Progenitor cell of endocrine pancreas (in vitro differentiated cells): ENCODE results near the gene RSPH9. TPM values are rescaled to one million over a fixed set of nuclear protein-coding genes. Genes with fewer than 3 reads are reported as not detected.

Source experiments
- DNase-seq: peaks from one replicate; pipeline ENCODE4 v3.0.0; 2021; ENCODE audit warnings: low spot score; ENCODE audit not compliant: unreplicated experiment
- H3K27ac Mint-ChIP-seq: 2 replicates; pipeline ENCODE4 v1.8.0; 2021; ENCODE audit warnings: mild to moderate bottlenecking, moderate library complexity, mixed read lengths
- H3K27me3 Mint-ChIP-seq: 2 replicates; pipeline ENCODE4 v1.8.0; 2021; ENCODE audit warnings: mixed read lengths
- H3K36me3 Mint-ChIP-seq: 2 replicates; pipeline ENCODE4 v1.8.0; 2022; ENCODE audit warnings: mixed read lengths; ENCODE audit not compliant: insufficient read depth
- H3K4me1 Mint-ChIP-seq: 2 replicates; pipeline ENCODE4 v1.8.0; 2021; ENCODE audit warnings: low read depth, mixed read lengths
- H3K4me3 Mint-ChIP-seq: 2 replicates; pipeline ENCODE4 v1.8.0; 2021; ENCODE audit warnings: low read depth, mild to moderate bottlenecking, moderate library complexity, mixed read lengths
- H3K9me3 Mint-ChIP-seq: 2 replicates; pipeline ENCODE4 v1.8.0; 2021; ENCODE audit warnings: low read depth, mixed read lengths
- total RNA-seq: library from RNA; stranded (reverse); gene quantifications from 2 replicates; pipeline ENCODE4 v1.2.1, GENCODE V29; 2021
- TF ChIP-seq, protein P1 (sequence below): fragments of 200-600 bp; sonication (generic); IDR thresholded peaks from one replicate; pipeline ENCODE4 v1.5.0; 2021; ENCODE audit warnings: antibody characterized with exemption, mild to moderate bottlenecking; ENCODE audit not compliant: unreplicated experiment

The RSPH9 gene
- total RNA-seq, 1 donor from 2014 or later = 0.29 TPM

DNA sequence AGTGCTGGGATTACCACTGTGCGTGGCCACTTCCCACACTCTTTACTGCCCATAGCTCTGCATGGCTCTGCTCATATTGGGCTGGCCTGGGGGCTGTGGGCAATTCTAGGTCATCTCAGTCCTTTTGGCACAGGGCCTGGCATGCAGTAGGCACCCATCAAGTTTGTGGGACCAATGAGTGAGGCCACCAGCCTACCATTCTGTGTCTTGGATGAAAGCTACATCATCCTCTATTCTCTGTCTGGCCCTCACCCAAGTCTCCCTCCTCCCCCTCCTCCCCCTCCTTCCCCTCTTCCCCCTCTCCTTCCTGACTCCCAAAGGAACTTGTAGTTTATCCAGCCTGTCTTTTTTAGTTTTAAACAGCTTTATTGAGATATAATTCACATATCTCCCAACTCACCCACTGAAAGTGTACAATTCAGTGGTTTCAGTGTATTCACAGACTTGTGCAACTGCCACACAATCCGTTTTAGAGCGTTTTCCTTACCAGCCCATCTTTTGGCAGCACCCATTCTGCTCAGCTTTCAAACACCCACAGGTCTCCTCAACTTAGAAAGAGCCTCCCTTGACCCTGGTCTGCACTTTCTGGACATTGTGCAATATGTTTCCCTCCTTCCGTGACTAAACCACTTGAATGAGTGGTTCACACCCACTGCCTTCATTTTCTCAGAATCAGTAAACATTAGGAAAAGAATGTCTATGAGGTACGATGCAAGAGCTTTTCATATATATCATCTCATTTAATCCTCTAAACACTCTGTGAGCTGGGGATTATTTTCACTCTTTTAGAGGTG, 64.2 kb downstream of the RSPH9 start:
- DNase-seq = no peak
- Mint-ChIP-seq H3K4me3 (no peak overlapping the region), H3K4me1 (peaks cover 27% of the 10 kb centered on the region), H3K9me3 (no peaks in the 10 kb centered on the region), H3K36me3 (no peaks in the 10 kb centered on the region), H3K27ac (peak overlapping the region; percentile 49), H3K27me3 (peaks cover 17% of the 10 kb centered on the region)
- TF ChIP-seq, protein P1, sequence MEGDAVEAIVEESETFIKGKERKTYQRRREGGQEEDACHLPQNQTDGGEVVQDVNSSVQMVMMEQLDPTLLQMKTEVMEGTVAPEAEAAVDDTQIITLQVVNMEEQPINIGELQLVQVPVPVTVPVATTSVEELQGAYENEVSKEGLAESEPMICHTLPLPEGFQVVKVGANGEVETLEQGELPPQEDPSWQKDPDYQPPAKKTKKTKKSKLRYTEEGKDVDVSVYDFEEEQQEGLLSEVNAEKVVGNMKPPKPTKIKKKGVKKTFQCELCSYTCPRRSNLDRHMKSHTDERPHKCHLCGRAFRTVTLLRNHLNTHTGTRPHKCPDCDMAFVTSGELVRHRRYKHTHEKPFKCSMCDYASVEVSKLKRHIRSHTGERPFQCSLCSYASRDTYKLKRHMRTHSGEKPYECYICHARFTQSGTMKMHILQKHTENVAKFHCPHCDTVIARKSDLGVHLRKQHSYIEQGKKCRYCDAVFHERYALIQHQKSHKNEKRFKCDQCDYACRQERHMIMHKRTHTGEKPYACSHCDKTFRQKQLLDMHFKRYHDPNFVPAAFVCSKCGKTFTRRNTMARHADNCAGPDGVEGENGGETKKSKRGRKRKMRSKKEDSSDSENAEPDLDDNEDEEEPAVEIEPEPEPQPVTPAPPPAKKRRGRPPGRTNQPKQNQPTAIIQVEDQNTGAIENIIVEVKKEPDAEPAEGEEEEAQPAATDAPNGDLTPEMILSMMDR = no peak

DNA sequence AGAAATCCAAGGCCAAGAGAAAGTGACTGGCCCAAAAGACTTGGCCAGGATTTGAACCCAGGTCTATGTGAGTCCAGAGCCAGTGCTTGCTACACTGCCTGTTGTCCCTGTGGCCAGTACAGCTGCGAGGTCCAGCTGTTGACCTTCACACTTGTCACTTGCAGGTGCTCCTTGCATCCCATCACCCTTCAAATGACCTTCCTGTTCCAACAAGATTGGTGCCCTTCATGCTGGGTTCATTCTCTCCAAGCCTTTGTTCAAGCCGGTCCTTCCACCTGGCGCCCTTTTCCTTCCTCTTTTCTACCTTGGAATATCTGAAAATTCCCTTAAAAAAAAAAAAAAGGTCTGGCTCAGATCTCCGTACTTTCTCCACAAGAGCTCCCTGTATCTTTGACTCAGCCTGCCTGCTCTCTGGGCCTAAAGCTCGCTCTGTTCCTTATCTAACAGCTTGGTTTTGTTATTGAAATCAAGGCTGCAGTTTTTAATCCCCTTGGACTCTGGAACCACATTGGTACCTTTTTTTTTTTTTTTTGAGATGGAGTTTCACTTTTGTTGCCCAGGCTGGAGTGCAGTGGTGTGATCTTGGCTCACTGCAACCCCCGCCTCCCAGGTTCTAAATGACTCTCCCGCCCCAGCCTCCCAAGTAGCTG, 64.9 kb downstream of the RSPH9 start:
- TF ChIP-seq, protein P1 = no peak
- H3K27ac Mint-ChIP-seq = no peak overlapping the region
- no peaks in the 10 kb centered on the region for H3K36me3 Mint-ChIP-seq
- DNase-seq = no peak
- no peaks in the 10 kb centered on the region for H3K9me3 Mint-ChIP-seq
- H3K4me3 Mint-ChIP-seq = no peak overlapping the region
- H3K4me1 Mint-ChIP-seq = peaks cover 28% of the 10 kb centered on the region
- H3K27me3 Mint-ChIP-seq = peaks cover 17% of the 10 kb centered on the region

DNA sequence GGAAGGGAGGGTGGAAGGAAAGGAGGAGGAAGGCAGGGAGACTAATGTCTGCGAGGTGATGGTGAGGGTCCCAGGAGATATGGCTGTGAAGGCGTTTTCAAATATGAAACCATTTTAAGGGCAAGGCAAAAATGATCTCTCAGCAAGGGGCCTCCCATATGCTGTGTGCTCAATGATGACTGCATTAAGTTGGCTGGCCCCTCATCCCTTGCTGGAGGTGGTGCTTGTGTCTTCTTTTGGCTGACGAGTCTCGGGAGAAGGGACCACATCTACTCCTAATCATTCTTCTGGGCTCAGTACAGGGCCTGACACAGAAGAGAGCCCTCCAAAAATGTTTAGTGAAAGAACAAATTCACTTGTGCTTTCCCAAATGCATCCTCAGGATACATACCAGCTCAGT, 65.7 kb downstream of the RSPH9 start:
- peaks cover 21% of the 10 kb centered on the region for H3K4me1 Mint-ChIP-seq
- DNase-seq = no peak
- H3K36me3 Mint-ChIP-seq = no peaks in the 10 kb centered on the region
- TF ChIP-seq, protein P1 = no peak
- peaks cover 17% of the 10 kb centered on the region for H3K27me3 Mint-ChIP-seq
- H3K4me3 Mint-ChIP-seq = no peak overlapping the region
- no peak overlapping the region for H3K27ac Mint-ChIP-seq
- no peaks in the 10 kb centered on the region for H3K9me3 Mint-ChIP-seq

DNA sequence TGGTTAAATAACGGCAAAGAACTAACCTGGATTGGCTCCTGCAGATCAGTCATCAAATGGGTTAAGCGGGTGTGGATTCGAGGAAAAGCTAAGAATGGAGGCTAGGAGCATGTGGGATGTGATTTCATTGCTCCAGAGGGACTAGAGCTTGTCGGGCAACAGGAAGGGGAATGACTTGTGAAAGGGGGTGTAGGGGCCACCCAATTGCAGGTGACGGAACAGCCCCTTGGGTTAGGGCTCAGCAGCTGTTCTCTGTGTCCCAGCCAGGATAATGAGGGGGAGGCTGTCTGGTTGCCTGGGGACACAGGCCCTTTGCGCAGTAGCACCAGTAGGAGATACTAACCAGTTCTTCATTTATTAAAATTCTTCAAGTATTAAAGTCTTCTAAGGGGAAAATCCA, 67.7 kb downstream of the RSPH9 start:
- TF ChIP-seq, protein P1 = no peak
- no peak for DNase-seq
- Mint-ChIP-seq H3K9me3 (no peaks in the 10 kb centered on the region), H3K27ac (peak overlapping the region; percentile 16), H3K36me3 (no peaks in the 10 kb centered on the region), H3K27me3 (peaks cover 13% of the 10 kb centered on the region), H3K4me1 (peaks cover 7% of the 10 kb centered on the region), H3K4me3 (no peak overlapping the region)

DNA sequence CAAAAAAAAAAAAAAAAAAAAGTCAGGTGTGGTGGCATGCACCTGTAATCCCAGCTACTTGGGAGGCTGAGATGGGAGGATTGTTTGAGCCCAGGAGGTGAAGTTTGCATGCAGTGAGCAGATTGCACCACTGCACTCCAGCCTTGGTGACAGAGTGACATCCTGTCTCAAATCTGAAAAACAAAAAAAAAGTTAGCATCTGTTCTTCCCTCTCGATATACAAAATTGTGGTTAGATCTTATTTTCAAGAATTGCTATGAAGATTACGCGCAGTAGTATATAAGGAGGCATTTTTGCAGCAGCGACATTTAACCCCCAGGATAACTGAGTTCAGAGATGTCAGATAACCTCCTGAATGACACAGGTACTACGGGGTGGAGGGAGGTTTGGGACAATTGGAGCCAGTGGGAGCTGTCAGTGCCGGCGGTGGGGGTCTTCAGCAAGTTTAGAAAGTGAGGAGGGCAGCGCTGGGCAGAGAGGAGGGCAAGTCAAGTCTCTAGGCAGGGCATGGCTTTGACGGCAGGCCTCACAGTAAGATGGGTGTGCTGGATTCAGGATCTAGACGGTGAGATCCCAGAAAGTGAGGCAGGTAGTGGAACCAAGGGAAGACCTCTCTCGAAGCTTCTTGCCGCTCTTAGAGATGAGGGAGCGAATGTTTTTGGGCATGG, 68.9 kb downstream of the RSPH9 start:
- peaks cover 9% of the 10 kb centered on the region for H3K4me1 Mint-ChIP-seq
- no peak for DNase-seq
- TF ChIP-seq, protein P1 = no peak
- H3K27me3 Mint-ChIP-seq = peaks cover 18% of the 10 kb centered on the region
- H3K9me3 Mint-ChIP-seq = no peaks in the 10 kb centered on the region
- H3K36me3 Mint-ChIP-seq = no peaks in the 10 kb centered on the region
- peak overlapping the region; percentile 54 for H3K27ac Mint-ChIP-seq
- H3K4me3 Mint-ChIP-seq = no peak overlapping the region
